ENCODE data around the gene ADAMTS2.

The ADAMTS2 gene

GRCh38 chr5:179272326-179273072 is 72.8 kb downstream of the ADAMTS2 start:
- no peak for TF ChIP-seq CTCF (IDR thresholded peaks at IDR 0.05; ENCODE audit: low read depth, low read length)
- no peak for DNase-seq (ENCODE audit: extremely low read depth, low read depth)

GRCh38 chr5:179271821-179272325 is 73.4 kb downstream of the ADAMTS2 start:
- TF ChIP-seq CTCF (IDR thresholded peaks at IDR 0.05; ENCODE audit: low read depth, low read length) = no peak
- DNase-seq (ENCODE audit: extremely low read depth, low read depth) = no peak

- TF ChIP-seq CTCF (IDR thresholded peaks at IDR 0.05; ENCODE audit: low read depth, low read length) = no peak
- no peak for DNase-seq (ENCODE audit: extremely low read depth, low read depth)
These were observed 73.9 kb downstream of the ADAMTS2 start for GRCh38 chr5:179271428-179271734.

- peak; percentile 66 for DNase-seq (ENCODE audit: extremely low read depth, low read depth)
- TF ChIP-seq CTCF (IDR thresholded peaks at IDR 0.05; ENCODE audit: low read depth, low read length) = no peak
These were observed 74.5 kb downstream of the ADAMTS2 start for GRCh38 chr5:179270581-179271427.

DNA sequence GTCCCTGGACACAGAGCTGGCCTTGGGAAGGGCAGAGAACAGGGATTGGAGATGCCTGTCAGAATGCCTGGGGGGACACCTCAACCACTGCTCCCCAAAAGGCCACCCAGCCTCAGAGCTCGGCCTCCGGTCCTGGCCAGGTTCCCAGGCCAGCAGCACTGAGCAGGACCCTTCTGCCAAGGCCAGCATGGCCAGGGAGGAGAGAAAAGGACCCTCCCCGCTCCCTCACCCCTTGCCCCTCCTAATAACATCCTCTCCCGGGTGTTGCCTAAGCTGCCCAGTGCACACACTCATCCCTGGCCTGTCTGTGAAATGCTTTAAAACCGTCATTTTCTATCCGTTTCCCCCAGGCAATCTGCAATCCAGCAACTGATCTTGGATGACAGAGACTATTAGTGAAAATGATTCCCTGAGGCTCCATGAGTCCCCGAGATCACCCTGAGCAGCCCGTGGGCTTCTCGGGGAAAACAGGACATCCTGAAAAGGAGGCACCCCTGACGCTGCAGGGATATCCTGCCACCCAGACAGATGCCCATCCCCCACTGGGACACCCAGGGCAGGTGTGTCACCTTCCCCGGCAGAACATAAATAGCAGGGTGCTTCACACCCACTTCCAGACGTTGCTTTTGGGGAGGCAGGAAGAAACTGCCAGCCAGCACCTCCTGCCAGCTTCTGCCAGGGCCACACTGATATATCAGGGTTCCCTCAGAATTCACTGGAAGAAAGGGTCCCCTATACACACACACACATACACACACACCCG is 75.3 kb downstream of the ADAMTS2 start:
- TF ChIP-seq CTCF (IDR thresholded peaks at IDR 0.05; ENCODE audit: low read depth, low read length) = no peak
- DNase-seq (ENCODE audit: extremely low read depth, low read depth) = no peak

- TF ChIP-seq CTCF (IDR thresholded peaks at IDR 0.05; ENCODE audit: low read depth, low read length) = no peak
- DNase-seq (ENCODE audit: extremely low read depth, low read depth) = no peak
These were observed 76.1 kb downstream of the ADAMTS2 start for GRCh38 chr5:179268966-179269693.
